A549 (cell line): ENCODE data around the gene METTL25B.

ENCODE experiments used
- BHLHE40 ChIP-seq: IDR thresholded peaks from 2 replicates; pipeline ENCODE4 v1.6.1; 2012; ENCODE audit warnings: low read depth, low read length, inconsistent platforms
- CEBPB ChIP-seq, 2 experiments: fragments of >200 bp in 1 of 2; sonication (Bioruptor Twin) in 1 of 2; formaldehyde crosslinking in 1 of 2; IDR thresholded peaks; 2 replicates each; pipeline ENCODE4 v1.6.1; 2012 to 2016
- CHD2 ChIP-seq: fragments of 150-350 bp; IDR thresholded peaks from 2 replicates; pipeline ENCODE4 v1.6.1; 2014; ENCODE audit warnings: low read length; ENCODE audit not compliant: partially characterized antibody
- JUNB ChIP-seq: fragments of >200 bp; sonication (Bioruptor Twin); formaldehyde crosslinking; IDR thresholded peaks from 2 replicates; pipeline ENCODE4 v1.6.1; 2016
- MAFK ChIP-seq: fragments of 450-650 bp; IDR thresholded peaks from 2 replicates; pipeline ENCODE4 v1.6.1; 2014; ENCODE audit not compliant: partially characterized antibody
- MYC ChIP-seq: IDR thresholded peaks from 2 replicates; pipeline ENCODE4 v1.6.1; 2012; ENCODE audit warnings: mild to moderate bottlenecking, inconsistent platforms, low read length, improper control_type of control experiment, borderline replicate concordance
- PHF8 ChIP-seq: fragments of 200-600 bp; sonication (generic); IDR thresholded peaks from 2 replicates; pipeline ENCODE4 v1.6.1; 2016; ENCODE audit warnings: low read depth, mild to moderate bottlenecking, antibody characterized with exemption, moderate library complexity, borderline replicate concordance
- POLR2A ChIP-seq: IDR thresholded peaks from 2 replicates; pipeline ENCODE4 v1.6.1; 2012; ENCODE audit warnings: mild to moderate bottlenecking, low read length
- RAD21 ChIP-seq, 2 experiments: fragments of >200 bp in 1 of 2; sonication (Bioruptor Twin) in 1 of 2; formaldehyde crosslinking in 1 of 2; IDR thresholded peaks in 1 of 2; conservative IDR thresholded peaks in 1 of 2; 2 replicates in 1 of 2; 3 replicates in 1 of 2; pipeline ENCODE4 v1.6.1; 2012 to 2018; ENCODE audit warnings: inconsistent platforms in 1 of 2
- SMC3 ChIP-seq: fragments of >200 bp; sonication (Bioruptor Twin); formaldehyde crosslinking; IDR thresholded peaks from 3 replicates; pipeline ENCODE4 v1.6.1; 2018; ENCODE audit warnings: inconsistent platforms
- TF ChIP-seq, protein P1 (sequence below): fragments of >200 bp; sonication (Bioruptor Twin); formaldehyde crosslinking; IDR thresholded peaks from 3 replicates; pipeline ENCODE4 v1.5.1; 2016

- TF ChIP-seq, protein P1, sequence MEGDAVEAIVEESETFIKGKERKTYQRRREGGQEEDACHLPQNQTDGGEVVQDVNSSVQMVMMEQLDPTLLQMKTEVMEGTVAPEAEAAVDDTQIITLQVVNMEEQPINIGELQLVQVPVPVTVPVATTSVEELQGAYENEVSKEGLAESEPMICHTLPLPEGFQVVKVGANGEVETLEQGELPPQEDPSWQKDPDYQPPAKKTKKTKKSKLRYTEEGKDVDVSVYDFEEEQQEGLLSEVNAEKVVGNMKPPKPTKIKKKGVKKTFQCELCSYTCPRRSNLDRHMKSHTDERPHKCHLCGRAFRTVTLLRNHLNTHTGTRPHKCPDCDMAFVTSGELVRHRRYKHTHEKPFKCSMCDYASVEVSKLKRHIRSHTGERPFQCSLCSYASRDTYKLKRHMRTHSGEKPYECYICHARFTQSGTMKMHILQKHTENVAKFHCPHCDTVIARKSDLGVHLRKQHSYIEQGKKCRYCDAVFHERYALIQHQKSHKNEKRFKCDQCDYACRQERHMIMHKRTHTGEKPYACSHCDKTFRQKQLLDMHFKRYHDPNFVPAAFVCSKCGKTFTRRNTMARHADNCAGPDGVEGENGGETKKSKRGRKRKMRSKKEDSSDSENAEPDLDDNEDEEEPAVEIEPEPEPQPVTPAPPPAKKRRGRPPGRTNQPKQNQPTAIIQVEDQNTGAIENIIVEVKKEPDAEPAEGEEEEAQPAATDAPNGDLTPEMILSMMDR: no peak
- TF ChIP-seq POLR2A (no peak), MYC (no peak), RAD21 (conservative IDR thresholded peaks at IDR 0.05 in 1 of 2, IDR thresholded peaks at IDR 0.05 in 1 of 2) (no peak), SMC3 (no peak), CEBPB (IDR thresholded peaks at IDR 0.05) (no peak), JUNB (no peak), CHD2 (no peak), PHF8 (no peak), BHLHE40 (no peak), MAFK (no peak)
Observed at GRCh38 chr1:156697481-156697880, 30.8 kb upstream of the METTL25B start.
